ENCODE data around the gene C19orf25.
"Not testable (repeated sequence)": the region's sequence is repeated elsewhere in the genome, so short reads cannot be mapped to it uniquely, and the experiment has no call there.

Gene C19orf25

DNA sequence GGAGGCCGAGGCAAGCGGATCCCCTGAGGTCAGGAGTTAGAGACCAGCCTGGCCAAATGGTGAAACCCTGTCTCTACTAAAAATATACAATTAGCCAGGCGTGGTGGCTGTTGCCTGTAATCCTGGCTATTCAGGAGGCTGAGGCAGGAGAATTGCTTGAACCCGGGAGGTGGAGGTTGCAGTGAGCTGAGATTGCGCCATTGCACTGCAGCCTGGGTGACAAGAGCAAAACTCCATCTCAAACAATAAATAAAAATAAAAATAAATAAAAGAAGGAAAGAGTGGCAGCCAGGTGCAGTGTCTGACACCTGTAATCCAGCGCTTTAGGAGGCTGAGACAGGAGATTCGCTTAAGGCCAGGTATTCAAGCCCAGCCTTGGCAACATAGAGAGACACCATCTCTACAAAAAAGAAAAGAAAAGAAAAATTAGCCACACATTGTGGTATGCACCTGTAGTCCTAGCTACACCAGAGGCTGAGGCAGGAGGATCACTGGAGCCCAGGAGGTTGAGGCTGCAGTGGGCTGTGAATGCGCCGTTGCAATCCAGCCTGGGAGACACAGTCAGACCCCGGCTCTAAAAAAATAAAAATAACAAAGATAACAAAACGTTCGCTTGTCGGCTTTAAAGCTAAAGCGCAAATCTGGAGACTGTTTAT, 23.5 kb upstream of the C19orf25 start:
- CTCF ChIA-PET = no interaction called here

DNA sequence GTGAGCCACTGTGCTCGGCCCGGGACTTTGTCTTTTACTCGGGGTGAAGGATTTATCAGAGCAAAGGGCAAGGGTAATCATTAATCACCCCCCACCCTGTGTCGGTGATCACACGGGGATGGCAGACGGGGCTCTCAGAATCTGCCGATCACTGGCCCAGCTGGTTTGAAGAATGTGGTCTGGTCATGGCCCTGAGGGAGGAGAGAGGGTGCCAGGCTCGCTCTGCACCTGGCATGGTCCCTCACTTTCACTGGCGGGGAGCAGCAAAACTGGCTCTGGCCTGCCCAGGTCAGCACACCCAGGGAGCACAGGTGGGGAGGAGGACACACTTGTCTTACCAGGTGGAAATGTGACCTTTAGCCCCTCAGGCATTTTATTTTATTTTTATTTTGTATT, 22.2 kb upstream of the C19orf25 start:
- ChIA-PET POLR2A (no interaction called here), CTCF (interaction anchor here (0.9 to 1.5 kb wide), 2 partner anchors 8 to 264 kb away, joined by 3 read pairs; no protein-coding TSS in a partner anchor)
- 60% methylated on average over 1 of the region's 9 CpGs for WGBS (ENCODE audit: insufficient coverage)
- Histone ChIP-seq H3K4me1 (ENCODE audit: control extremely low read depth in 1 of 4, control insufficient read depth in 4 of 4, insufficient read depth in 4 of 4, low read length in 3 of 4) (peaks cover 0 to 11% (median 7%) of the 10 kb centered on the region in 4 experiments), H3K36me3 (ENCODE audit: control insufficient read depth in 4 of 4, insufficient read depth in 4 of 4, low read length in 3 of 4) (no peaks in the 10 kb centered on the region), H3K9me3 (ENCODE audit: control extremely low read depth in 1 of 5, control insufficient read depth in 4 of 5, insufficient read depth in 2 of 5, low read depth in 1 of 5, low read length in 4 of 5) (no peaks in the 10 kb centered on the region), H3K4me3 (ENCODE audit: control insufficient read depth in 1 of 7, extremely low read depth in 1 of 7, insufficient read depth in 4 of 7, low read depth in 2 of 7, low read length in 6 of 7) (no peak overlapping the region), H3K27me3 (replicated peaks in 2 of 5; ENCODE audit: control insufficient read depth in 4 of 5, insufficient read depth in 5 of 5, low read length in 4 of 5) (peaks cover 0 to 38% (median 7%) of the 10 kb centered on the region in 5 experiments), H3K27ac (ENCODE audit: insufficient read depth in 1 of 2, low read depth in 1 of 2, low read length in 2 of 2, poor library complexity in 1 of 2, severe bottlenecking in 2 of 2) (no peak overlapping the region)
- no peak for DNase-seq

More for the DNA sequence above, 23.5 kb upstream of the C19orf25 start:
- no peak overlapping the region for H3K27ac ChIP-seq (ENCODE audit: insufficient read depth in 1 of 2, low read depth in 1 of 2, low read length in 2 of 2, poor library complexity in 1 of 2, severe bottlenecking in 2 of 2)
- 71% methylated on average over 10 of the region's 14 CpGs for WGBS (ENCODE audit: insufficient coverage)
- POLR2A ChIA-PET = no interaction called here
- no peak for DNase-seq
- no peaks in the 10 kb centered on the region for H3K36me3 ChIP-seq (ENCODE audit: control insufficient read depth in 4 of 4, insufficient read depth in 4 of 4, low read length in 3 of 4)
- H3K27me3 ChIP-seq (replicated peaks in 2 of 5; ENCODE audit: control insufficient read depth in 4 of 5, insufficient read depth in 5 of 5, low read length in 4 of 5) = peaks cover 0 to 39% (median 7%) of the 10 kb centered on the region in 5 experiments
- no peak overlapping the region for H3K4me3 ChIP-seq (ENCODE audit: control insufficient read depth in 1 of 7, extremely low read depth in 1 of 7, insufficient read depth in 4 of 7, low read depth in 2 of 7, low read length in 6 of 7)
- peaks cover 0 to 15% (median 9%) of the 10 kb centered on the region in 4 experiments for H3K4me1 ChIP-seq (ENCODE audit: control extremely low read depth in 1 of 4, control insufficient read depth in 4 of 4, insufficient read depth in 4 of 4, low read length in 3 of 4)
- H3K9me3 ChIP-seq (ENCODE audit: control extremely low read depth in 1 of 5, control insufficient read depth in 4 of 5, insufficient read depth in 2 of 5, low read depth in 1 of 5, low read length in 4 of 5) = no peaks in the 10 kb centered on the region

DNA sequence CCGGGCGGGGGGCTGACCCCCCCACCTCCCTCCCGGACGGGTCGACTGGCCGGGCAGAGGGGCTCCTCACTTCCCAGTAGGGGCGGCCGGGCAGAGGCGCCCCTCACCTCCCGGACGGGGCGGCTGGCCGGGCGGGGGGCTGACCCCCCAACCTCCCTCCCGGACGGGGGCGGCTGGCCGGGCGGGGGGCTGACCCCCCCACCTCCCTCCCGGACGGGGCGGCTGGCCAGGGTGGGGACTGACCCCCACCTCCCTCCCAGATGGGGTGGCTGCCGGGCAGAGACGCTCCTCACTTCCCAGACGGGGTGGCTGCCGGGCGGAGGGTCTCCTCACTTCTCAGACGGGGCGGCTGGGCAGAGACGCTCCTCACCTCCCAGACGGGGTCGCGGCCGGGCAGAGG, 20.2 kb upstream of the C19orf25 start:
- DNase-seq; H3K36me3 ChIP-seq (ENCODE audit: control insufficient read depth in 4 of 4, insufficient read depth in 4 of 4, low read length in 3 of 4); H3K9me3 ChIP-seq (ENCODE audit: control extremely low read depth in 1 of 5, control insufficient read depth in 4 of 5, insufficient read depth in 2 of 5, low read depth in 1 of 5, low read length in 4 of 5); H3K27ac ChIP-seq (ENCODE audit: insufficient read depth in 1 of 2, low read depth in 1 of 2, low read length in 2 of 2, poor library complexity in 1 of 2, severe bottlenecking in 2 of 2); POLR2A ChIA-PET; H3K4me3 ChIP-seq (ENCODE audit: control insufficient read depth in 1 of 7, extremely low read depth in 1 of 7, insufficient read depth in 4 of 7, low read depth in 2 of 7, low read length in 6 of 7); CTCF ChIA-PET: not testable (repeated sequence)
- Histone ChIP-seq H3K27me3 (replicated peaks in 2 of 5; ENCODE audit: control insufficient read depth in 4 of 5, insufficient read depth in 5 of 5, low read length in 4 of 5) (peaks cover 0 to 22% (median 7%) of the 10 kb centered on the region in 5 experiments), H3K4me1 (ENCODE audit: control extremely low read depth in 1 of 4, control insufficient read depth in 4 of 4, insufficient read depth in 4 of 4, low read length in 3 of 4) (peaks cover 0 to 11% (median 7%) of the 10 kb centered on the region in 4 experiments)
- WGBS (ENCODE audit: insufficient coverage) = 90% methylated on average over 4 of the region's 34 CpGs

DNA sequence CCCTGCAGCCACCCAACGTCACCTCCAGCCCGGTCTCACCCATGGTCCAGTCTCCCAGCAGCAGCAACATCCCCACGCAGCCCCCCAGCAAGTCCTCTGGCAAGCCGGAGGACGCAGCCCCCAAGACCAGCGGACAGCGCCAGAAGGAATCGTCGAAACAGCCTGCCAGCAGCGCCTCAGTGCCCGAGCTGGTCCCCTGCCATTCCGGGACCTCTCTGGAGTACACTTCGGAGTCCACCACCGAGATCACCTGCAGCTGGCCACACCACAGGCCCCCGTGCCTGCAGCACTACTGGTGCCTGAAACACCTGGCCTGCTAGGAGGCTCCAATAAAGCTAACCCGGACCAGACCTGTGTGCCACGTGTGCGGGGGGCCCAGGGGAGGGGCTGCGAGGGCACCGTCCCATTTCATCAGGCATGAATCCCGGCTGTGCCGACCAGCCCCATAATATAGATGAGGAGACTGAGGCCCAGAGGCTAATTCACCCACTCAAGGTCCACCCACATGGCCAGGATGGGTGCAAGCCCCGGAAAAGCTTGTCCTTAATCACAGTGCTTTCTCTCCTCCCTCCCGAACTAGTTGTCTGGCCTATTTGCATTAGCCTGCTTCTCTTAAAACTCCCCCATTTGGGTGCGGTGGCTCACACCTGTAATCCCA, 18.7 kb upstream of the C19orf25 start:
- Histone ChIP-seq H3K27ac (ENCODE audit: insufficient read depth in 1 of 2, low read depth in 1 of 2, low read length in 2 of 2, poor library complexity in 1 of 2, severe bottlenecking in 2 of 2) (no peak overlapping the region), H3K27me3 (replicated peaks in 2 of 5; ENCODE audit: control insufficient read depth in 4 of 5, insufficient read depth in 5 of 5, low read length in 4 of 5) (peaks cover 0 to 7% (median 4%) of the 10 kb centered on the region in 5 experiments), H3K9me3 (ENCODE audit: control extremely low read depth in 1 of 5, control insufficient read depth in 4 of 5, insufficient read depth in 2 of 5, low read depth in 1 of 5, low read length in 4 of 5) (no peaks in the 10 kb centered on the region), H3K36me3 (ENCODE audit: control insufficient read depth in 4 of 4, insufficient read depth in 4 of 4, low read length in 3 of 4) (no peaks in the 10 kb centered on the region), H3K4me1 (ENCODE audit: control extremely low read depth in 1 of 4, control insufficient read depth in 4 of 4, insufficient read depth in 4 of 4, low read length in 3 of 4) (no peaks in the 10 kb centered on the region), H3K4me3 (ENCODE audit: control insufficient read depth in 1 of 7, extremely low read depth in 1 of 7, insufficient read depth in 4 of 7, low read depth in 2 of 7, low read length in 6 of 7) (no peak overlapping the region)
- 90% methylated on average over 21 of the region's 25 CpGs for WGBS (ENCODE audit: insufficient coverage)
- ChIA-PET CTCF (interaction anchor here (0.5 to 0.9 kb wide), 2 partner anchors 54 to 706 kb away, joined by 3 read pairs; no protein-coding TSS in a partner anchor), POLR2A (no interaction called here)
- no peak for DNase-seq

DNA sequence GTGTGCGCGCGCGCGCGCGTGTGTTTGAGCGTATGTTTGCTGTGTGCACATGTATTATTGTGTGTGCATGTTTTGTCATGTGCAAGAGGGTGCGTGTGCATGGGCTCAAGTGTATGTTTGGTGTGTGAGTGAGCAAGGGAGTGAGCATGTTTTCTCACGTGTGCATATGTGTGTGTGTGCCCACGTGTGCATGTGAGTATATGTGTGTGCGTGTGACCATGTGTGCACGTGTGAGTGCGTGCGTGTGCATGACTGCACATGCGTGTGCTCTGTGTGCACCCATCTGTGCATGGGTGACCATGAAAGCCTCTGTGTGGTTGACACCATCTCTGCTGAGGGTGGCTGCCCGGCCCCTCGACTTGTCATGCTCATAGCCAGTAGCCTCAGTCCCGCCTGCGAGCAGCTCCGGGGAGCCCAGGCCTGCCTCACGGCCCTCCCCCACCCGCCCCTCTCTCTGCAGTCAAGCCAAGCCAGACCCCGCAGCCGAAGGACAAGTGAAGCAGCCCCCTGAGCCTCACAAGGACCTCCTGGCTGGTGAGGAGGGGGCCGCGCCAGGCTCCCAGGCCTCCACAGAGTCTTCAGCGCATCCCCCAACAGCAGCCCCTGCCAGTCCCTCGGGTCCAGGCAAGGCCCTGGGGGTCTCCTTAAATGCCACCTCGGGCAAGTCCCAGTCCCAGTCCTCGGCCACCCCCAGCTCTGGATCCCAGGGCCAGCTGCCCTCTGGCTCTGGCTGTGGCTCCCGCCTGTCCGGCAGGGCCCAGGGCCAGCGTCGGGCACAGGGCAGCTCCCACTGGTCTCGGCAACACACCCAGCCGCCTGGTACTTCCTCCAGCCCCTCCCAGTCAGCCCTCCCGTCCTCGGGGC, 17.9 kb upstream of the C19orf25 start:
- no peaks in the 10 kb centered on the region for H3K4me1 ChIP-seq (ENCODE audit: control extremely low read depth in 1 of 4, control insufficient read depth in 4 of 4, insufficient read depth in 4 of 4, low read length in 3 of 4)
- no peak overlapping the region for H3K27ac ChIP-seq (ENCODE audit: insufficient read depth in 1 of 2, low read depth in 1 of 2, low read length in 2 of 2, poor library complexity in 1 of 2, severe bottlenecking in 2 of 2)
- H3K4me3 ChIP-seq (ENCODE audit: control insufficient read depth in 1 of 7, extremely low read depth in 1 of 7, insufficient read depth in 4 of 7, low read depth in 2 of 7, low read length in 6 of 7) = no peak overlapping the region
- H3K9me3 ChIP-seq (ENCODE audit: control extremely low read depth in 1 of 5, control insufficient read depth in 4 of 5, insufficient read depth in 2 of 5, low read depth in 1 of 5, low read length in 4 of 5) = no peaks in the 10 kb centered on the region
- 91% methylated on average over 29 of the region's 39 CpGs for WGBS (ENCODE audit: insufficient coverage)
- peaks cover 0 to 6% (median 2%) of the 10 kb centered on the region in 5 experiments for H3K27me3 ChIP-seq (replicated peaks in 2 of 5; ENCODE audit: control insufficient read depth in 4 of 5, insufficient read depth in 5 of 5, low read length in 4 of 5)
- no peaks in the 10 kb centered on the region for H3K36me3 ChIP-seq (ENCODE audit: control insufficient read depth in 4 of 4, insufficient read depth in 4 of 4, low read length in 3 of 4)
- ChIA-PET POLR2A (no interaction called here), CTCF (interaction anchor here (0.5 to 0.9 kb wide), 2 partner anchors 53 to 706 kb away, joined by 3 read pairs; no protein-coding TSS in a partner anchor)
- DNase-seq = no peak

DNA sequence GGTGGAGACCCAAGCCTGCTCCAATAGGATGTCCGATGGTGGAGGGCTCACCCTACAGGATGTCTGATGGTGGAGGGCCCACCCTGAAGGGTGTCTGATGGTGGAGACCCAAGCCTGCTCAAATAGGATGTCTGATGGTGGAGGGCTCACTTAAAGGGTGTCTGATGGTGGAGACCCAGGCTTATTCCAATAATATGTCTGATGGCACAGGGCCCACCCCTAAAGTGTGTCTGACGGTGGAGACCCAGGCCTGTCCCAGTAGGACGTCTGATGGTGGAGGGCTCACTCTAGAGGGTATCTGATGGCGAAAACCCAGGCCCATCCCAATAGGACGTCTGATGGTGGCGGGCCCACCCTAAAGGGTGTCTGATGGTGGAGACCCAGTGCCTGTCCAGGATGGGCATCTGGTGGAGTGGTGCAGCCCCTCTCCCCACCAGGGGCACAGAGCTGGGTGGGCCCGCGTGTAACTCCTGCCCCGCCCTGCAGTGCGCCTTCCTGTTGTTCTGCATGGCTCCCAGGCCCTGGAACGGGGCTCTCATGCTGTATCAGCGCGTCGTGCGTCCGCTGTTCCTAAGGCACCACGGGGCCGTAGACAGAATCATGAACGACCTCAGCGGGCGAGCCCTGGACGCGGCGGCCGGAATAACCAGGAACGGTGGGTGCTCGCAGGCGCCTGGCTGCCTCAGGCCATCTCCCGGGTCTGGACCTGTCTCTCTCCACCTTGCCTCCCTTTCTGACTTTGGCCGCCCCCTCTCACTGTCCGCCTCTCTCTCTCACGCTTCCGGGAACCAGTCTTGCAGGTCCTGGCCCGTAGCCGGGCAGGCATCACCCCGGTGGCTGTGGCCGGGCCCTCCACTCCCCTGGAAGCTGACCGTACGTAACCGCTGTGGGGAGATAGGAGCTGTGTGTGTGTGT, 17.0 kb upstream of the C19orf25 start:
- no peaks in the 10 kb centered on the region for H3K36me3 ChIP-seq (ENCODE audit: control insufficient read depth in 4 of 4, insufficient read depth in 4 of 4, low read length in 3 of 4)
- ChIA-PET CTCF (no interaction called here), POLR2A (interaction anchor here (0.6 to 0.7 kb wide), 2 partner anchors 23 to 148 kb away, joined by 3 read pairs; no protein-coding TSS in a partner anchor)
- H3K27me3 ChIP-seq (replicated peaks in 2 of 5; ENCODE audit: control insufficient read depth in 4 of 5, insufficient read depth in 5 of 5, low read length in 4 of 5) = peaks cover 0 to 11% (median 8%) of the 10 kb centered on the region in 5 experiments
- WGBS (ENCODE audit: insufficient coverage) = 91% methylated on average over 39 of the region's 40 CpGs
- no peaks in the 10 kb centered on the region for H3K9me3 ChIP-seq (ENCODE audit: control extremely low read depth in 1 of 5, control insufficient read depth in 4 of 5, insufficient read depth in 2 of 5, low read depth in 1 of 5, low read length in 4 of 5)
- H3K27ac ChIP-seq (ENCODE audit: insufficient read depth in 1 of 2, low read depth in 1 of 2, low read length in 2 of 2, poor library complexity in 1 of 2, severe bottlenecking in 2 of 2) = no peak overlapping the region
- peaks cover 0 to 7% (median 7%) of the 10 kb centered on the region in 4 experiments for H3K4me1 ChIP-seq (ENCODE audit: control extremely low read depth in 1 of 4, control insufficient read depth in 4 of 4, insufficient read depth in 4 of 4, low read length in 3 of 4)
- no peak overlapping the region for H3K4me3 ChIP-seq (ENCODE audit: control insufficient read depth in 1 of 7, extremely low read depth in 1 of 7, insufficient read depth in 4 of 7, low read depth in 2 of 7, low read length in 6 of 7)
- DNase-seq = no peak
